NCI-H128 (cell line): Measurements from ENCODE around the gene ATXN2.
"Not testable (repeated sequence)": the region's sequence is repeated elsewhere in the genome, so short reads cannot be mapped to it uniquely, and the experiment has no call there.

Source experiments
- DNase-seq: peaks from one replicate; lab custom pipeline; 2025; ENCODE audit not compliant: unreplicated experiment; lab: John Stamatoyannopoulos, UW

ATXN2 gene

GRCh38 chr12:111507258-111507657 lies 91.9 kb downstream of the ATXN2 start:
- DNase-seq, result not testable (repeated sequence)

- no peak for DNase-seq
These were observed 92.9 kb downstream of the ATXN2 start for GRCh38 chr12:111506260-111506659.

GRCh38 chr12:111505601-111506036 lies 93.5 kb downstream of the ATXN2 start:
- no peak for DNase-seq

- DNase-seq, result no peak
These were observed 96.0 kb downstream of the ATXN2 start for GRCh38 chr12:111503116-111503515.

- DNase-seq, result no peak
These were observed 104.4 kb downstream of the ATXN2 start for GRCh38 chr12:111494676-111495075.

GRCh38 chr12:111492979-111493378 lies 106.1 kb downstream of the ATXN2 start:
- not testable (repeated sequence) for DNase-seq

- no peak for DNase-seq
These were observed 110.3 kb downstream of the ATXN2 start for GRCh38 chr12:111488798-111489197.

GRCh38 chr12:111488271-111488670 lies 110.8 kb downstream of the ATXN2 start:
- no peak for DNase-seq

GRCh38 chr12:111482462-111482861 lies 116.7 kb downstream of the ATXN2 start:
- no peak for DNase-seq

GRCh38 chr12:111471236-111471635 lies 127.9 kb downstream of the ATXN2 start:
- no peak for DNase-seq

GRCh38 chr12:111469401-111469800 lies 129.7 kb downstream of the ATXN2 start:
- DNase-seq, result no peak

GRCh38 chr12:111467857-111468241 lies 131.3 kb downstream of the ATXN2 start:
- DNase-seq, result no peak

- no peak for DNase-seq
These were observed 131.8 kb downstream of the ATXN2 start for GRCh38 chr12:111467092-111467856.

GRCh38 chr12:111462210-111462769 lies 136.8 kb downstream of the ATXN2 start:
- no peak for DNase-seq

GRCh38 chr12:111460111-111460510 lies 139.0 kb downstream of the ATXN2 start:
- DNase-seq, result not testable (repeated sequence)

GRCh38 chr12:111458546-111459172 lies 140.5 kb downstream of the ATXN2 start:
- DNase-seq, result no peak

GRCh38 chr12:111457577-111457976 lies 141.5 kb downstream of the ATXN2 start:
- no peak for DNase-seq

GRCh38 chr12:111457071-111457470 lies 142.0 kb downstream of the ATXN2 start:
- DNase-seq, result no peak

- DNase-seq, result no peak
These were observed 143.4 kb downstream of the ATXN2 start for GRCh38 chr12:111455448-111456320.

- DNase-seq, result no peak
These were observed 144.2 kb downstream of the ATXN2 start for GRCh38 chr12:111454716-111455447.

- no peak for DNase-seq
These were observed 144.8 kb downstream of the ATXN2 start for GRCh38 chr12:111454311-111454710.
